GM12878 (cell line): ENCODE measurements around the gene NPIPA5. TPM values are rescaled to one million over a fixed set of nuclear protein-coding genes. Genes with fewer than 3 reads are reported as not detected.

Source experiments
- ATAC-seq: fragments of 200-7000 bp; cut with Tn5 transposase; 3 replicates; pipeline ENCODE4 v1.9.1; 2020; ENCODE audit warnings: mild to moderate bottlenecking, moderate library complexity
- BruUV-seq: library from RNA; stranded (reverse); fragments of 400-500 nt; replicated peaks from 2 replicates; lab custom pipeline; 2021; lab: Mats Ljungman, UMichigan
- CTCF ChIA-PET: fragments of 300-600 bp; sonication (Branson Sonifier 250); formaldehyde crosslinking; extraction: SDS; loops from one replicate; lab custom pipeline; 2021; ENCODE audit warnings: inconsistent platforms; lab: Yijun Ruan, JAX
- POLR2A ChIA-PET: fragments of 350-600 bp; formaldehyde crosslinking; extraction: SDS; loops from one replicate; lab custom pipeline; 2021; ENCODE audit warnings: inconsistent platforms; lab: Charles Lee
- RAD21 ChIA-PET: fragments of 300-600 bp; sonication (Branson Sonifier 250); formaldehyde crosslinking; loops from one replicate; lab custom pipeline; 2023; ENCODE audit warnings: antibody characterized with exemption; ENCODE audit not compliant: unreplicated experiment; lab: Charles Lee
- SMC1A ChIA-PET: fragments of 300-600 bp; sonication (Branson Sonifier 250); formaldehyde crosslinking; loops from one replicate; lab custom pipeline; 2023; ENCODE audit not compliant: unreplicated experiment, uncharacterized antibody; lab: Charles Lee
- DNase-seq: peaks from one replicate; pipeline ENCODE4 v3.0.0-alpha.2; 2011; ENCODE audit warnings: low read depth, low spot score
- FAIRE-seq: peaks from 3 replicates; lab custom pipeline; 2011; peaks lifted over from hg19 to GRCh38; lab: Jason Lieb, UNC
- H2AFZ ChIP-seq: 2 replicates; pipeline ENCODE4 v1.6.0; 2011; ENCODE audit warnings: low read depth, low read length, control low read depth; ENCODE audit not compliant: control insufficient read depth
- H3K27ac ChIP-seq: 2 replicates; pipeline ENCODE4 v1.5.1; 2011; ENCODE audit warnings: control low read depth; ENCODE audit not compliant: control insufficient read depth, insufficient read depth
- H3K27me3 ChIP-seq, 2 experiments: replicated peaks in 1 of 2; 2 replicates each; pipeline versions ENCODE4 v1.6.0 to v1.6.1; 2011; ENCODE audit warnings: low read length in 1 of 2; ENCODE audit not compliant: control insufficient read depth in 2 of 2, insufficient read depth in 2 of 2
- H3K36me3 ChIP-seq, 2 experiments: 2 replicates each; pipeline ENCODE4 v1.5.1; 2011; ENCODE audit warnings: low read length in 1 of 2; ENCODE audit not compliant: control insufficient read depth in 2 of 2, insufficient read depth in 2 of 2
- H3K4me1 ChIP-seq: 2 replicates; pipeline ENCODE4 v1.6.1; 2011; ENCODE audit warnings: mild to moderate bottlenecking, low read length, moderate library complexity, mixed read lengths; ENCODE audit not compliant: control insufficient read depth, insufficient read depth
- H3K4me2 ChIP-seq: 2 replicates; pipeline ENCODE4 v1.6.0; 2011; ENCODE audit warnings: control low read depth; ENCODE audit not compliant: control insufficient read depth, insufficient read depth
- H3K4me3 ChIP-seq: fragments of 200-600 bp; sonication (generic); 2 replicates; pipeline ENCODE4 v1.5.1; 2016
- H3K79me2 ChIP-seq: 2 replicates; pipeline ENCODE4 v1.6.0; 2011; ENCODE audit warnings: low read length; ENCODE audit not compliant: control insufficient read depth, insufficient read depth
- H3K9ac ChIP-seq: 2 replicates; pipeline ENCODE4 v1.8.0; 2011; ENCODE audit warnings: low read length, control low read depth, mixed read lengths; ENCODE audit not compliant: control insufficient read depth, insufficient read depth
- H3K9me3 ChIP-seq: replicated peaks from 3 replicates; pipeline ENCODE4 v1.5.1; 2011; ENCODE audit warnings: mild to moderate bottlenecking, low read length; ENCODE audit not compliant: control insufficient read depth, insufficient read depth
- H4K20me1 ChIP-seq: 2 replicates; pipeline ENCODE4 v1.6.0; 2011; ENCODE audit not compliant: control insufficient read depth, insufficient read depth
- ATF2 ChIP-seq: IDR thresholded peaks from 2 replicates; pipeline ENCODE4 v1.6.1; 2012; ENCODE audit warnings: low read length, inconsistent platforms
- CHD2 ChIP-seq: IDR thresholded peaks from 2 replicates; pipeline ENCODE4 v1.6.1; 2011; ENCODE audit warnings: low read depth, low read length, improper control_type of control experiment, borderline replicate concordance
- EGR1 ChIP-seq, 2 experiments: IDR thresholded peaks; 1 replicate in 1 of 2; 2 replicates in 1 of 2; pipeline ENCODE4 v1.6.1; 2011 to 2012; ENCODE audit warnings: low read depth in 2 of 2, low read length in 2 of 2, borderline replicate concordance in 1 of 2, mild to moderate bottlenecking in 1 of 2, moderate library complexity in 1 of 2
- IKZF1 ChIP-seq: fragments of 450-650 bp; conservative IDR thresholded peaks from 2 replicates; pipeline ENCODE4 v1.6.1; 2017; ENCODE audit warnings: antibody characterized with exemption, mild to moderate bottlenecking
- MEF2A ChIP-seq: IDR thresholded peaks from 2 replicates; pipeline ENCODE4 v1.6.1; 2011; ENCODE audit warnings: low read depth, mild to moderate bottlenecking, low read length, moderate library complexity; ENCODE audit not compliant: insufficient read depth
- NBN ChIP-seq: fragments of 450-650 bp; IDR thresholded peaks from 2 replicates; pipeline ENCODE4 v1.6.1; 2016
- SREBF1 ChIP-seq: IDR thresholded peaks from 2 replicates; pipeline ENCODE4 v1.6.1; 2012; ENCODE audit warnings: mild to moderate bottlenecking, low read length
- TAF1 ChIP-seq: IDR thresholded peaks from 2 replicates; pipeline ENCODE4 v1.6.1; 2011; ENCODE audit warnings: mild to moderate bottlenecking, low read depth, low read length, borderline replicate concordance
- ZBED1 ChIP-seq: IDR thresholded peaks from 2 replicates; pipeline ENCODE4 v1.6.1; 2016; ENCODE audit warnings: borderline replicate concordance
- ZNF687 ChIP-seq: fragments of 450-650 bp; IDR thresholded peaks from 2 replicates; pipeline ENCODE4 v1.6.1; 2017; ENCODE audit warnings: mild to moderate bottlenecking, moderate library complexity
- ZSCAN29 ChIP-seq: fragments of 450-650 bp; IDR thresholded peaks from 2 replicates; pipeline ENCODE4 v1.6.1; 2017; ENCODE audit warnings: mild to moderate bottlenecking, moderate library complexity
- WGBS: methylation state at CpG from one replicate; pipeline ENCODE4 v1.1.6; 2016; ENCODE audit warnings: low lambda C conversion rate; ENCODE audit not compliant: insufficient replicate concordance, insufficient coverage; ENCODE audit errors: missing lambda C conversion rate; 5-methylcytosine and 5-hydroxymethylcytosine counted together
- in situ Hi-C: fragments of 300-500 bp; cut with MboI; formaldehyde crosslinking; loops from 9 replicates; pipeline ENCODE4 v1.14.3; 2018; ENCODE audit warnings: mixed read lengths
- intact Hi-C: fragments of 100-400 bp; cut with micrococcal nuclease; formaldehyde crosslinking; loops from one replicate; pipeline ENCODE4 v1.14.2; 2022; ENCODE audit not compliant: unreplicated experiment
- polyA plus RNA-seq, 11 experiments: library from polyadenylated mRNA; depleted of rRNA in 4 of 11; unstranded in 6 of 11; stranded (reverse) in 5 of 11; fragments of >200 nt; fragmentation: Nextera tagmentation in 4 of 11; fragmentation: Illumina TruSeq in 1 of 11; extraction: Ambion mirVana in 4 of 11; extraction: Trizol in 1 of 11; gene quantifications; 1 replicate in 1 of 11; 2 replicates in 10 of 11; pipeline versions ENCODE4 v1.2.1 to v1.2.3, GENCODE V29; 2011 to 2016; ENCODE audit warnings: inconsistent platforms in 2 of 11, missing spikeins in 2 of 11, low read depth in 1 of 11
- total RNA-seq, 4 experiments: library from RNA; depleted of rRNA in 3 of 4; stranded (reverse); fragments of >200 nt in 3 of 4; fragmentation: Illumina TruSeq in 1 of 4; extraction: Trizol in 1 of 4; gene quantifications; 2 replicates each; pipeline versions ENCODE4 v1.2.1 to v1.2.3, GENCODE V29; 2013 to 2021

Gene NPIPA5
- total and polyA plus RNA-seq, 10 of the 15 experiments (the other 5 are each of a cell fraction or from before 2014, with no cell fraction given), result 1.2 to 12.1 (median 3.6) TPM

GRCh38 chr16:15418206-15418605 lies 40.1 kb upstream of the NPIPA5 start:
- H3K4me3 ChIP-seq, result no peak overlapping the region
- CTCF ChIA-PET, result interaction anchor here (0.6 kb wide), 1 partner anchor 366 kb away, joined by 3 read pairs; no protein-coding TSS in a partner anchor
- in situ Hi-C loops, result loop anchor here (25.0 kb wide), 1 partner anchor 606 kb away; no protein-coding TSS in a partner anchor
- FAIRE-seq, result no peak
- TF ChIP-seq NBN, result no peak
- TF ChIP-seq TAF1, result no peak
- TF ChIP-seq ZSCAN29, result no peak
- no peak for TF ChIP-seq IKZF1
- TF ChIP-seq ZBED1, result no peak
- no peak for TF ChIP-seq EGR1 (IDR thresholded peaks at IDR 0.05; ENCODE audit: borderline replicate concordance in 1 of 2, low read depth in 2 of 2, low read length in 2 of 2)
- TF ChIP-seq CHD2, result no peak
- TF ChIP-seq ATF2, result no peak
- no peak for TF ChIP-seq MEF2A
- no peak for TF ChIP-seq SREBF1
- no peak for TF ChIP-seq ZNF687
- TF ChIP-seq, all 136 proteins: peak for 0
- no peaks in the 10 kb centered on the region for H3K27me3 ChIP-seq
- no peak overlapping the region for H2AFZ ChIP-seq
- POLR2A ChIA-PET, result no interaction called here
- WGBS, result 33% methylated on average over 3 of the region's 3 CpGs
- H3K36me3 ChIP-seq, result no peaks in the 10 kb centered on the region
- no peaks in the 10 kb centered on the region for H3K9me3 ChIP-seq
- no peak overlapping the region for H3K27ac ChIP-seq
- RAD21 ChIA-PET, result no interaction called here
- SMC1A ChIA-PET, result no interaction called here
- H3K79me2 ChIP-seq, result no peaks in the 10 kb centered on the region
- no peaks in the 10 kb centered on the region for H3K4me1 ChIP-seq
- H3K4me2 ChIP-seq, result no peak overlapping the region
- no peaks in the 10 kb centered on the region for H4K20me1 ChIP-seq
- H3K9ac ChIP-seq, result no peak overlapping the region
- no TSS peak for BruUV-seq
- ATAC-seq (no peak), DNase-seq (no peak)
- intact Hi-C loops, result no loop called here
